IMR-90 (cell line): ENCODE measurements around the gene FAM228B. TPM values are rescaled to one million over a fixed set of nuclear protein-coding genes. Genes with fewer than 3 reads are reported as not detected.
"Not testable (repeated sequence)": the region's sequence is repeated elsewhere in the genome, so short reads cannot be mapped to it uniquely, and the experiment has no call there.

Source experiments
- ATAC-seq: fragments of 200-7000 bp; cut with Tn5 transposase; 2 replicates; pipeline ENCODE4 v1.9.1; 2020; ENCODE audit warnings: low read depth, mild to moderate bottlenecking, moderate library complexity
- BruUV-seq: library from RNA; stranded (reverse); fragments of 400-500 nt; replicated peaks from 2 replicates; lab custom pipeline; 2021; lab: Mats Ljungman, UMichigan
- CTCF ChIA-PET: fragments of 300-600 bp; formaldehyde crosslinking; extraction: SDS; loops from one replicate; lab custom pipeline; 2021; ENCODE audit warnings: antibody characterized with exemption; lab: Yijun Ruan, JAX
- POLR2A ChIA-PET: fragments of 300-600 bp; sonication (Branson Sonifier 250); formaldehyde crosslinking; loops from one replicate; lab custom pipeline; 2022; ENCODE audit warnings: antibody characterized with exemption; ENCODE audit not compliant: unreplicated experiment; lab: Charles Lee
- DNase-seq: peaks from one replicate; pipeline ENCODE4 v3.0.0; 2013
- H2AFZ ChIP-seq: replicated peaks from 2 replicates; pipeline ENCODE3; 2013; ENCODE audit warnings: low read length, mild to moderate bottlenecking; ENCODE audit not compliant: poor library complexity
- H2AK5ac ChIP-seq: 2 replicates; pipeline ENCODE4 v1.6.1; 2013; ENCODE audit warnings: low read depth, low read length, inconsistent platforms
- H2AK9ac ChIP-seq: replicated peaks from 2 replicates; pipeline ENCODE3; 2013; ENCODE audit warnings: mild to moderate bottlenecking, low read depth, low read length, moderate library complexity; ENCODE audit not compliant: poor library complexity
- H2BK120ac ChIP-seq: 2 replicates; pipeline ENCODE4 v1.6.1; 2013; ENCODE audit warnings: low read depth, low read length, inconsistent platforms
- H2BK15ac ChIP-seq: 3 replicates; pipeline ENCODE4 v1.6.1; 2013; ENCODE audit warnings: low read depth, low read length, inconsistent platforms
- H2BK20ac ChIP-seq: 2 replicates; pipeline ENCODE4 v1.6.1; 2013; ENCODE audit warnings: low read depth, mild to moderate bottlenecking, inconsistent platforms, low read length, moderate library complexity
- H2BK5ac ChIP-seq: 2 replicates; pipeline ENCODE4 v1.6.1; 2013; ENCODE audit warnings: mild to moderate bottlenecking, low read depth, low read length, inconsistent platforms; ENCODE audit not compliant: poor library complexity, severe bottlenecking
- H3K14ac ChIP-seq: replicated peaks from 2 replicates; pipeline ENCODE4 v1.6.1; 2013; ENCODE audit warnings: low read depth, low read length, inconsistent platforms
- H3K18ac ChIP-seq: 2 replicates; pipeline ENCODE4 v1.6.1; 2013; ENCODE audit warnings: low read depth, low read length, control low read depth
- H3K23ac ChIP-seq: 2 replicates; pipeline ENCODE4 v1.6.1; 2013; ENCODE audit warnings: low read depth, low read length, inconsistent platforms
- H3K27ac ChIP-seq: 2 replicates; pipeline ENCODE4 v1.5.1; 2013; ENCODE audit warnings: mild to moderate bottlenecking, control low read depth, low read length; ENCODE audit not compliant: insufficient read depth
- H3K27me3 ChIP-seq: 2 replicates; pipeline ENCODE4 v1.6.1; 2013; ENCODE audit warnings: low read length; ENCODE audit not compliant: control insufficient read depth, insufficient read depth
- H3K36me3 ChIP-seq: 2 replicates; pipeline ENCODE4 v1.6.1; 2013; ENCODE audit warnings: low read length, mixed read lengths; ENCODE audit not compliant: control insufficient read depth, insufficient read depth
- H3K4ac ChIP-seq: 2 replicates; pipeline ENCODE4 v1.6.1; 2013; ENCODE audit warnings: low read depth, low read length, inconsistent platforms
- H3K4me1 ChIP-seq: 2 replicates; pipeline ENCODE4 v1.6.1; 2013; ENCODE audit warnings: low read length, mixed read lengths; ENCODE audit not compliant: control insufficient read depth, insufficient read depth
- H3K4me2 ChIP-seq: 2 replicates; pipeline ENCODE4 v1.6.1; 2013; ENCODE audit warnings: low read depth, mild to moderate bottlenecking, control low read depth, low read length, moderate library complexity
- H3K4me3 ChIP-seq: 2 replicates; pipeline ENCODE4 v1.5.1; 2013; ENCODE audit warnings: low read depth, mild to moderate bottlenecking, control low read depth, low read length, moderate library complexity; ENCODE audit not compliant: insufficient read depth
- H3K56ac ChIP-seq: 2 replicates; pipeline ENCODE4 v1.6.1; 2013; ENCODE audit warnings: low read length, inconsistent platforms; ENCODE audit not compliant: insufficient read depth; ENCODE audit errors: extremely low read depth
- H3K79me1 ChIP-seq, 2 experiments: 2 replicates each; pipeline ENCODE4 v1.6.1; 2013; ENCODE audit warnings: low read length in 2 of 2, inconsistent platforms in 1 of 2, low read depth in 1 of 2
- H3K9ac ChIP-seq: 2 replicates; pipeline ENCODE4 v1.6.1; 2013; ENCODE audit warnings: low read depth, low read length, control low read depth
- H3K9me1 ChIP-seq: 2 replicates; pipeline ENCODE4 v1.6.1; 2013; ENCODE audit warnings: low read length, inconsistent platforms; ENCODE audit not compliant: insufficient read depth
- H3K9me3 ChIP-seq: 2 replicates; pipeline ENCODE4 v1.6.1; 2013; ENCODE audit warnings: low read length; ENCODE audit not compliant: control insufficient read depth, insufficient read depth
- H4K20me1 ChIP-seq: 2 replicates; pipeline ENCODE4 v1.6.1; 2013; ENCODE audit warnings: low read length, inconsistent platforms; ENCODE audit not compliant: insufficient read depth
- H4K5ac ChIP-seq: 2 replicates; pipeline ENCODE4 v1.6.1; 2013; ENCODE audit warnings: mild to moderate bottlenecking, low read depth, low read length, control low read depth
- H4K8ac ChIP-seq, 2 experiments: 2 replicates each; pipeline ENCODE4 v1.6.1; 2013; ENCODE audit warnings: low read depth in 2 of 2, low read length in 2 of 2, control low read depth in 1 of 2, inconsistent platforms in 1 of 2
- H4K91ac ChIP-seq: 2 replicates; pipeline ENCODE4 v1.6.1; 2013; ENCODE audit warnings: low read depth, low read length, inconsistent platforms; ENCODE audit not compliant: insufficient read depth
- whole genome bisulfite sequencing, 2 experiments: methylation state at CpG; one replicate each; pipeline versions ENCODE4 v1.1.5 to v1.1.7; 2013; ENCODE audit warnings: missing lambda C conversion rate in 2 of 2; ENCODE audit not compliant: insufficient read length in 1 of 2; ENCODE audit errors: extremely low coverage in 2 of 2; 5-methylcytosine and 5-hydroxymethylcytosine counted together
- dilution Hi-C: fragments of 300-500 bp; cut with HindIII; formaldehyde crosslinking; loops from one replicate; pipeline ENCODE4 v1.14.3; 2018; ENCODE audit warnings: low sequenced_read_pairs; ENCODE audit not compliant: unreplicated experiment
- in situ Hi-C: fragments of 300-500 bp; cut with MboI; formaldehyde crosslinking; loops from 3 replicates; pipeline ENCODE4 v1.14.3; 2019; ENCODE audit warnings: low sequenced_read_pairs, inconsistent platforms, mixed read lengths
- intact Hi-C: fragments of 100-400 bp; cut with micrococcal nuclease; formaldehyde crosslinking; loops from 2 replicates; pipeline ENCODE4 v1.10.0; 2022
- polyA plus RNA-seq, 3 experiments: library from polyadenylated mRNA; depleted of rRNA; stranded (reverse); fragments of >200 nt; gene quantifications; 2 replicates each; pipeline ENCODE4 v1.2.3, GENCODE V29; 2012; ENCODE audit warnings: low replicate concordance in 1 of 3
- total RNA-seq: library from RNA; depleted of rRNA; stranded (reverse); fragments of >200 nt; gene quantifications from 2 replicates; pipeline ENCODE4 v1.2.3, GENCODE V29; 2012

The FAM228B gene
- total and polyA plus RNA-seq, 2 of the 4 experiments (the other 2 are of a cell fraction): 2.0 to 2.9 TPM

DNA sequence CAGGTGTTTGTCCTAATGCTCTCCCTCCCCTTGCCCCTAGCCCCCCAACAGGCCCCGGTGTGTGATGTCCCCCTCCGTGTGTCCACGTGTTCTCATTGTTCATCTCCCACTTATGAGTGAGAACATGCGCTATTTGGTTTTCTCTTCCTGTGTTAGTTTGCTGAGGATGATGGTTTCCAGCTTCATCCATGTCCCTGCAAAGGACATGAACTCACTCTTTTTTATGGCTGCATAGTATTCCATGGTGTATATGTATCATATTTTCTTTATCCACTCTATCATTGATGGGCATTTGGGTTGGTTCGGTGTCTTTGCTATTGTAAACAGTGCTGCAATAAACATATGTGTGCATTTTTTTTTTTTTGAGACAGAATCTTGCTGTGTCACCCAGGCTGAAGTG lies 30.0 kb upstream of the FAM228B start:
- DNase-seq, H3K23ac ChIP-seq, H3K9me3 ChIP-seq, H2AK5ac ChIP-seq, ATAC-seq, H4K91ac ChIP-seq, BruUV-seq, H3K27ac ChIP-seq, H2BK5ac ChIP-seq, H2AK9ac ChIP-seq, H3K4ac ChIP-seq, H2BK15ac ChIP-seq, H3K27me3 ChIP-seq, dilution Hi-C loops, H3K9ac ChIP-seq, H2BK120ac ChIP-seq, intact Hi-C loops, POLR2A ChIA-PET, H2AFZ ChIP-seq, H3K4me3 ChIP-seq, H3K79me1 ChIP-seq, H4K20me1 ChIP-seq, H3K56ac ChIP-seq, CTCF ChIA-PET, H3K4me1 ChIP-seq, H4K5ac ChIP-seq, H3K9me1 ChIP-seq, H3K4me2 ChIP-seq, H3K14ac ChIP-seq, H2BK20ac ChIP-seq, H3K36me3 ChIP-seq, H4K8ac ChIP-seq, in situ Hi-C loops, H3K18ac ChIP-seq: not testable (repeated sequence)
- WGBS, 2 experiments: no CpG with 5 or more reads among the region's 5 CpGs

DNA sequence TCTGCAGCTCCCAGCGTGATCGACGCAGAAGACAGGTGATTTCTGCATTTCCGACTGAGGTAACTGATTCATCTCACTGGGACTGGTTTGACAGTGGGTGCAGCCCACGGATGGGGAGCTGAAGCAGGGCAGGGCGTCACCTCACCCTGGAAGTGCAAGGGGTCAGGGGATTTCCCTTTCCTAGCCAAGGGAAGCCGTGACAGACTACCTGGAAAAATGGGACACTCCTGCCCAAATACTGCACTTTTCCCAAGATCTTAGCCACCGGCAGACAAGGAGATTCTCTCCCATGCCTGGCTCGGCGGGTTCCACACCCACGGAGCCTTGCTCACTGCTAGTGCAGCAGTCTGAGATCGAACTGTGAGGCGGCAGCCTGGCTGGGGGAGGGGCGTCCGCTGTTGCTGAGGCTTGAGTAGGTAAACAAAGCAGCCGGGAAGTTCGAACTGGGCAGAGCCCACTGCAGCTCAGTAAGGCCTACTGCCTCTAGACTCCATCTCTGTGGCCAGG lies 28.0 kb upstream of the FAM228B start:
- H3K4me2 ChIP-seq, H4K5ac ChIP-seq, intact Hi-C loops, H3K9me3 ChIP-seq, H2BK20ac ChIP-seq, H3K27me3 ChIP-seq, H2BK5ac ChIP-seq, in situ Hi-C loops, H3K27ac ChIP-seq, H2BK15ac ChIP-seq, DNase-seq, BruUV-seq, H3K23ac ChIP-seq, H4K8ac ChIP-seq, H2BK120ac ChIP-seq, H3K79me1 ChIP-seq, H4K91ac ChIP-seq, CTCF ChIA-PET, H3K36me3 ChIP-seq, H3K4ac ChIP-seq, H3K9me1 ChIP-seq, ATAC-seq, H2AK9ac ChIP-seq, H3K4me3 ChIP-seq, H3K14ac ChIP-seq, H3K9ac ChIP-seq, H4K20me1 ChIP-seq, H3K56ac ChIP-seq, H2AK5ac ChIP-seq, H2AFZ ChIP-seq, H3K4me1 ChIP-seq, H3K18ac ChIP-seq, dilution Hi-C loops: not testable (repeated sequence)
- POLR2A ChIA-PET: interaction anchor here (0.6 kb wide), 1 partner anchor 10 kb away, joined by 3 read pairs; no protein-coding TSS in a partner anchor
- 80% methylated on average over 3 of the region's 17 CpGs; no CpG with 5 or more reads in 1 of the 2 experiments for WGBS, 2 experiments
